Measurements from ENCODE around the gene DHRS3. TPM values are rescaled to one million over a fixed set of nuclear protein-coding genes. Genes with fewer than 3 reads are reported as not detected.

Gene DHRS3
- total RNA-seq, 1 donor from 2014 or later = 41.8 TPM

- intact Hi-C loops (cut with DNase I) = loop anchor here (2.0 kb wide), 1 partner anchor 44 kb away; no protein-coding TSS in a partner anchor
Observed at GRCh38 chr1:12548279-12548972, 69.6 kb downstream of the DHRS3 start.

GRCh38 chr1:12547586-12548225 is 70.3 kb downstream of the DHRS3 start:
- peak; percentile 53 for DNase-seq (ENCODE audit: low spot score)
- intact Hi-C loops (cut with DNase I) = loop anchor here (2.0 kb wide), 1 partner anchor 45 kb away; no protein-coding TSS in a partner anchor

More at GRCh38 chr1:12548279-12548972, 69.6 kb downstream of the DHRS3 start:
- peak; percentile 50 for DNase-seq (ENCODE audit: low spot score)

DNA sequence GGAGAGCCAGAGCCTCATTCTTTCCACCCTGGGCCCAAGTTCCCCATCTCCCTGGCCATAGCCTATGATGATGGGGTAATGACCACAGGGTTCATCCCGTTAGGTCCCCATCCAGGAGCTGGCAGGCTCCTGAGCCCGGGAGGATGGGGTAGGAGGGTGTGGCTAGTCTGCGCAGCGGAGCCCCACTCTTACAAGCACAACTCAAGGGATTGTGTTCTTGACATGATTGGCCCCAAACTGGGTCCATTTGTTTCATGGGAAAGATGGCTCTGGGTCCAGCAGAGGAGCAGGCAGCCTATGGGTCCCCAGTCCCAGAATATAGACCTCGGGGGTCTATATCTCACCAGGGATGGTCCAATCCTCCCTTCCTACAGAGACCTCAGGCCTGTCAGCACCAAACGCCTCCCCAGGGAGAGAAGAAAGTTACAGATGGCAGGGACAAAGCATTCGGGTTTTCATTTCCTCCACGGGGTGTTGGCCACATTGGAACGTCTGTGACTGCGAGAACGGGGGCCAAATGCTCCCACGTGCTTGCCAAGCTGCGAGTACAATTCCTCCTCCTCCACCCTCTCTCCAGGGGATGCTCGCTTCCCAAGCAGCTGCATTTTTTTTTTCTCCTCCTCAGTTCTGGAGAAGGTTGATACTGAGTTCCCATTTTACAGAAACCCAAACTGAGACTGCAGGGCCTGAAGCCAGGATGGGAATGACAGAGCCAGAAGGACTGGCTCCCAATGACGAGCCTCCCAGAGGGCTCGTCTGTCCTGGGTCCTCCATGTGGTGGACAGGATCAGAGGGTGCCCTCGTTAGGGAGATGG is 71.0 kb downstream of the DHRS3 start:
- intact Hi-C loops (cut with DNase I) = no loop called here
- peak; percentile 78 for DNase-seq (ENCODE audit: low spot score)

- intact Hi-C loops (cut with DNase I) = no loop called here
- DNase-seq (ENCODE audit: low spot score) = peak; percentile 27
Observed at GRCh38 chr1:12544992-12545391, 73.0 kb downstream of the DHRS3 start.

DNA sequence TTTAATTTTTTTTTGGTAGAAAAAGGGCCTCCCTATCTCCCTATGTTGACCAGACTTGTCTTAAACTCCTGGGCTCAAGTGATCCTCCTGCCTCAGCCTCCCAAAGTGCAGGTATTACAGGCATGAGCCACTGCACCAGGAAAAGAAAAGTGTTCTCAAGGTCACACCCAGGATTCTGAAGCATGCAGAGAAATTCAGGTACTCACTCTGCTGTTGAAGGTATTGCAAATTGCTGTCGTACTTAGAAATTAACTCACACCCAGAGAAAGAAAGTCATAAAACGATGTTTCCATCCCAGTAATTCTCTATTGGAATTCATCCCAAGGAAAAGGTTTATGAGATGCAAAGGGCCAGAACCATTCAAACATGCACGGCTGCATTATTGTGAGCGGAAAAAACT is 73.7 kb downstream of the DHRS3 start:
- no peak for DNase-seq (ENCODE audit: low spot score)
- intact Hi-C loops (cut with DNase I) = no loop called here

DNA sequence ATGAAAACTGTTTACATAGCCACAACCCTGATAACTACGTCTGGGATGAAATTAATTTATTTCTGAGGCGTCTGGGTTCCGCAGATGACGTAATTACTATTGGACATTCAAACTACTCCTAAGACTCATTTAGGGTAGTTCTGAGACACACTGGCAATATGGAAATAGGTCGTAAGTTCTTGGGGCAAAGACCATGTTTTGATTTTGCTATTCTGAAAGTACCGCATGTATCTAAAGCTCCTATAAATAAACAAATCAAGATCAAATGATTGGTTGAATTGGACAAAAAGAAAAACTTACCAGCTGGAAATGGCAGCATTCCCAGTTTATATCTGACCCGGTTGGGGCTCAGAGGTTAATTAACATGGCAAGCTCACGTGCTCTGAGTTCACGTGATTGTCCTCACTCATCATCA is 74.3 kb downstream of the DHRS3 start:
- no peak for DNase-seq (ENCODE audit: low spot score)
- intact Hi-C loops (cut with DNase I) = no loop called here

GRCh38 chr1:12542616-12543592 is 75.1 kb downstream of the DHRS3 start:
- intact Hi-C loops (cut with DNase I) = no loop called here
- peak; percentile 60 for DNase-seq (ENCODE audit: low spot score)

DNA sequence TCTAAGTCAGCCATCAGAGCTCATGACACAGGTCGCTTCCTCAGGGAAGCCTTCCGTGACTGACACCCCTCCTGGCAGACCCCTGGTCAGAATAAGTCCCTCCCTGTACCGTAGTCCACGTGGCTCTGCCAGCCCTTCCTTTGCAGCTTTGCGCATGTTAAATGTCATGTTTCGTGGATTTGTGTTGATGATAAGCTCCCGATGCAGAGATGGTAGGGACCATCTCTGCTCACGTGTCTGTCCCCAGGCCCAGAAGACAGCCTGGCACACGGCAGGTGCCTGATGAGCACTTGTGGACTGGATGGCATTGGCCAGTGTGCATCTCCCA is 75.9 kb downstream of the DHRS3 start:
- DNase-seq (ENCODE audit: low spot score) = peak; percentile 63
- intact Hi-C loops (cut with DNase I) = no loop called here

DNA sequence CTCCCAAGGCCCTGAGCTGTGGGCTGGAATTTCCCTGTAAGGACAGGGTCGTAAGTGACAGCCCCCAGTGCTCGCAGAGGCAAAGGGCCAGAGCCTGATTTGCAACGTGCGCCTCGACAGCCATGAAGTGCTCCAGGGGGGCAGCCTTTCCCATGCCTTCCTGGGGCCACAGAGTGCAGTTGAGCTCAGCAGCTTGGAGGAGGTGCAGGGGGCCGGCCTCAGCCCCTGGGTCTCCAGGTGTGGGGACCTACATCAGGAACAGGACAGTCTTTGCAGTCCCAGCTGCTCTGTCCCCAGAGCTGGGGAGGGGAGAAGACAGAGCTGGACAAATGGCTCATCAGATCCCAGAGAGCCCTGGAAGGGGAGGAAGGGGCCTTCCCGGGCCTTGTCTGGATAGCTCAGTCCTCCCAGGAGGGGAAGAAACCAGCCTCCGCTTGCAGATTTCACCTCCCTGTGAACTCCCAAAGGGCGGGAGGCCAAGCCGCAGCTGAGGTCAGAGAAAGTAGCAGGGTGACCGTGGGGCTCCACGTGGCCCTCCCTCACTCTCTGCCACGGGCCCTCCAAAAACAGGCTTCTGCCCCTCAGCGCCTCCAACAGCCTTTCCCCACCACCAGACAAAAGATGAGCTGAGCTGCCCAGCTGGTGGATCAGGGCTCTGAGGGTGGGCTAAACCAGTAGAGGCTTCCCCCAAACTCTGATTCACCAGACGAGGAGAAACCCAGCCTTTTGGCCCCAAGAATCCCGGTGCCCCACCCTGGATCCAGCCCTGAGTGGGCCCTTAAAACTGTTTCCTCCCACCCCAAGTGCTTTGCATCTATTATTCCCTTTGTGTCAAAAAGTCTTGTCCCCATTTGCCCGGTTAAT is 76.5 kb downstream of the DHRS3 start:
- intact Hi-C loops (cut with DNase I) = no loop called here
- DNase-seq (ENCODE audit: low spot score) = peak; percentile 74

DNA sequence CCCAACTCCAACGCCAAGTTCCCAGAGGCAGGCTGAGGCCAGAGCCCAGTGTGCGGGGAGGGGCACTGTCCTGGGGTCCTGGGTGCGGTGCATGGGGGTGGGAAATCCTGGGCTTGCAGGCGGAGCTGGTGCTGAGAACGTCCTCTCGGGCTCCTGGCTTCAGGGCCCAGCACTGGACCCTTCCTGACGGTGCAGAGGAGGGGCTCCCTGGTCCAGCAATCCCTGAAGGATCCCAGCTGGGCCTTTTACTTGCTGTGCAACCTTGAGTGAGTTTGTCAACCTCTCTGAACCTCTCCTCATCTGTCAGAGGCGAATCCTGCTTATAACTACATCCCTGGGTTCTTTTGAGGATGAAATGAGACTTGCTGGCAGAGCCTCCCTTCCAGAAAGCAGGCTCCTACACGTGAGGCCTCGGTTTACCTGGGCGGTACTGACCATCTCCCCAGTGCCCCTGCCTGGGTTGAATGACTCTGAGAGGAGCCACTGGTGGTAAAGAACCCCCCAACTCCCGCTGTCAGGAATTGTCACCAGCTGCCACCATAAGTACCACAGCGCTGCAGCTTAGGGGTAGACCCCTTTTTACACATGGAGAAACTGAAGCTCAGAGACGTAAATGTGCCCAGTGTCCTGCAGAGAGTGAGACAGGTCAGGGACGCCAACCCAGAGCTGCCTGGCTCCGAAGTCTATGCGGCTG is 77.3 kb downstream of the DHRS3 start:
- intact Hi-C loops (cut with DNase I) = no loop called here
- DNase-seq (ENCODE audit: low spot score) = peak; percentile 36

- intact Hi-C loops (cut with DNase I) = loop anchor here (2.0 kb wide), 1 partner anchor 41 kb away; no protein-coding TSS in a partner anchor
- DNase-seq (ENCODE audit: low spot score) = peak; percentile 85
Observed at GRCh38 chr1:12539705-12540579, 78.1 kb downstream of the DHRS3 start.

- peak; percentile 29 for DNase-seq (ENCODE audit: low spot score)
- intact Hi-C loops (cut with DNase I) = loop anchor here (2.0 kb wide), 1 partner anchor 41 kb away; no protein-coding TSS in a partner anchor
Observed at GRCh38 chr1:12539320-12539704, 78.7 kb downstream of the DHRS3 start.

DNA sequence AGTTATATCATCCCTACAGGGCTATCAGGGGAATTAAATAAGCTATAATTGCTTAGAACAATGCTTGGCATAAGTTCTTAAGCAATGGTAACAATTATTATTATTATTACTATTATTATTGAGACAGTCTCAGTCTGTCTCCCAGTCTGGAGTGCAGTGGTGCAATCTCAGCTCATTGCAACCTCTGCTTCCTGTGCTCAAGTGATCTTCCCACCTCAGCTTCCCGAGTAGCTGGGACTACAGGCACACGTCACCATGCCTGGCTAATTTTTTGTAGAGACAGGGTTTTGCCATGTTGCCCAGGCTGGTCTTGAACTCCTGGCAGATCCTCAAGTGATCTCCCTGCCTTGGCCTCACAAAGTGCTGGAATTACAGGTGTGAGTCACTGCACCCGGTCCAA is 79.5 kb downstream of the DHRS3 start:
- peak; percentile 7 for DNase-seq (ENCODE audit: low spot score)
- intact Hi-C loops (cut with DNase I) = loop anchor here (2.0 kb wide), 1 partner anchor 42 kb away; no protein-coding TSS in a partner anchor

DNA sequence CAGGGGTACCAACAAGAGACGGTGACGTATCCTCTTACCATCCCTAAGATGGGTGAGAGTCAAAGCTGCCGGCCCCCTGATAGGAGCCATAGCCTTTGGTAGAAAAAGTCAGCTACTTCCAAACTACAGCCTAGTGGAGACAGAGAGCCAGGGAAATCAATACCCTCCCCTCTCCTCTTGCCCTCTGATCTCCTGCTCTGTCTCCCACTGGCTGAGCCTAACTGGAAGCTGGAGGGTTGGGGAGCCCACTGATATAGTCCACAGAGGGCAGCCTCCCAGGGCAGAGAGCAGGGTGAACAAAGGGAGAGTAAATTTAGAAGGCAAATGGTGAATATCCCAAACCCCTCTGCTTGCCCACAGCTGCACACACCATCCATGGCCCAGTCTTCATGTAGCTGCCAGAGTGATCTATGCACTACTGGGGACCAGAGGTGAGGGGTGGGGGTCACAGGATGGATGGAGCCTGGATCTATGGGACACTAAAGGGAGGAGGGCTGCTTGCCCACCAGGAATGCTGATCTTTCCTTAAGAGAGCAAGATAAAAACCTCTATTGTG is 80.0 kb downstream of the DHRS3 start:
- peak; percentile 4 for DNase-seq (ENCODE audit: low spot score)

DNA sequence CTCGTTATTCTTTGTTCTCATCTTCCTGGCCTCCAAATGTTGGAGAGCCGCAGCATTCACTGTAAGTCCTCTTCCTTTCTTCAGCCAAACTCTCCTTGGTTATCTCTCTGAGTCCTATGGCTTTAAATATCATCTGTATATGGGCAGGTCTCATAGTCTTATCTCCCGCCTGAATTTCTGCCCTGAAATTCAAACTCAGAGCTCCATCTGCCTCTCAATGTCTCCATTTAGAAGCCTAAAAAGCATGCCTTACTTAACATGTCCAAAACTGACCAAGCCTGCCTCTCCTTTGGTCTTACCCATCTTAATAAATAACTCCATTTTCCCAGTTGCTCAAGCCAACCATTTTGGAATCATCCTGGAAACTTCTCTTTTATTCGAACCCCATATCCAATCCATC is 80.7 kb downstream of the DHRS3 start:
- DNase-seq (ENCODE audit: low spot score) = no peak
- intact Hi-C loops (cut with DNase I) = no loop called here

More for the DNA sequence above, 80.0 kb downstream of the DHRS3 start:
- intact Hi-C loops (cut with DNase I) = loop anchor here (2.0 kb wide), 1 partner anchor 43 kb away; no protein-coding TSS in a partner anchor

- intact Hi-C loops (cut with DNase I) = no loop called here
- no peak for DNase-seq (ENCODE audit: low spot score)
Observed at GRCh38 chr1:12536023-12536639, 81.9 kb downstream of the DHRS3 start.
